Measurements from ENCODE around the gene PTPRM.

Gene PTPRM

GRCh38 chr18:7760967-7761948 lies 194.1 kb downstream of the PTPRM start:
- no peak for TF ChIP-seq EZH2phosphoT487 (conservative IDR thresholded peaks at IDR 0.05; ENCODE audit: low read length)
- TF ChIP-seq, protein P1, sequence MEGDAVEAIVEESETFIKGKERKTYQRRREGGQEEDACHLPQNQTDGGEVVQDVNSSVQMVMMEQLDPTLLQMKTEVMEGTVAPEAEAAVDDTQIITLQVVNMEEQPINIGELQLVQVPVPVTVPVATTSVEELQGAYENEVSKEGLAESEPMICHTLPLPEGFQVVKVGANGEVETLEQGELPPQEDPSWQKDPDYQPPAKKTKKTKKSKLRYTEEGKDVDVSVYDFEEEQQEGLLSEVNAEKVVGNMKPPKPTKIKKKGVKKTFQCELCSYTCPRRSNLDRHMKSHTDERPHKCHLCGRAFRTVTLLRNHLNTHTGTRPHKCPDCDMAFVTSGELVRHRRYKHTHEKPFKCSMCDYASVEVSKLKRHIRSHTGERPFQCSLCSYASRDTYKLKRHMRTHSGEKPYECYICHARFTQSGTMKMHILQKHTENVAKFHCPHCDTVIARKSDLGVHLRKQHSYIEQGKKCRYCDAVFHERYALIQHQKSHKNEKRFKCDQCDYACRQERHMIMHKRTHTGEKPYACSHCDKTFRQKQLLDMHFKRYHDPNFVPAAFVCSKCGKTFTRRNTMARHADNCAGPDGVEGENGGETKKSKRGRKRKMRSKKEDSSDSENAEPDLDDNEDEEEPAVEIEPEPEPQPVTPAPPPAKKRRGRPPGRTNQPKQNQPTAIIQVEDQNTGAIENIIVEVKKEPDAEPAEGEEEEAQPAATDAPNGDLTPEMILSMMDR (IDR thresholded peaks at IDR 0.05; ENCODE audit: insufficient read depth, low read length, poor library complexity, severe bottlenecking): no peak
- Histone ChIP-seq H3K9me2 (replicated peaks; ENCODE audit: insufficient read depth, low read length) (no peaks in the 10 kb centered on the region), H3K4me2 (ENCODE audit: low read depth, low read length, poor library complexity, severe bottlenecking) (no peak overlapping the region), H4K20me1 (ENCODE audit: low read depth, low read length) (no peaks in the 10 kb centered on the region), H2AFZ (ENCODE audit: low read depth, low read length, severe bottlenecking) (no peak overlapping the region), H3K9me3 (ENCODE audit: insufficient read depth, low read length) (no peaks in the 10 kb centered on the region), H3K4me3 (ENCODE audit: insufficient read depth, low read length, poor library complexity, severe bottlenecking) (no peak overlapping the region), H3F3A (ENCODE audit: insufficient read depth) (no peaks in the 10 kb centered on the region), H3K36me3 (ENCODE audit: low read length) (no peaks in the 10 kb centered on the region), H3K9ac (ENCODE audit: low read length) (no peak overlapping the region), H3K27me3 (ENCODE audit: low read length) (no peaks in the 10 kb centered on the region), H3K27ac (ENCODE audit: low read depth, low read length) (no peak overlapping the region), H3K79me2 (ENCODE audit: insufficient read depth, low read length) (no peaks in the 10 kb centered on the region)

- H3K4me2 ChIP-seq (ENCODE audit: low read depth, low read length, poor library complexity, severe bottlenecking): no peak overlapping the region
Observed at GRCh38 chr18:7764405-7764804, 197.3 kb downstream of the PTPRM start.

DNA sequence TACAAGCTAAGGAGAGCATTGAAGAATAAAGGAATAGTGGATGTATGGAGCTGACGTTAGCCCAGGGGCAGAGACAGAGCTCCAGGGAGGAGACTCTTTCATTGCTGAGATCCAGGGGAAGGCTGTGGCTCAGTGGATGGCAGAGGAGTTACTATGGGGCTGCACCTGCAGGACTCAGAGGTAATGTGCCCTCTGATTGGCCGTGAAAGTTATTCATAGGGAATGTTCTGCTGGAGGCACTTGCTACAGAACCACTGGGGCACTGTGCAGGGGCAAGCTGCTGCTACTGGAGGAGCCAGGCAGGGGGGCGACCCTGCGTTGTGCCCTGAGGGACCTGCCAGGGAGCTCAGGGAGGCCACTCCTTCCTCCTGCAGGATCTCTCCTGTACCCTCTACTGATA lies 199.2 kb downstream of the PTPRM start:
- Histone ChIP-seq H2AFZ (ENCODE audit: low read depth, low read length, severe bottlenecking) (no peak overlapping the region), H4K20me1 (ENCODE audit: low read depth, low read length) (no peaks in the 10 kb centered on the region), H3K4me3 (ENCODE audit: insufficient read depth, low read length, poor library complexity, severe bottlenecking) (no peak overlapping the region), H3K27ac (ENCODE audit: low read depth, low read length) (no peak overlapping the region), H3F3A (ENCODE audit: insufficient read depth) (no peaks in the 10 kb centered on the region), H3K79me2 (ENCODE audit: insufficient read depth, low read length) (no peaks in the 10 kb centered on the region), H3K9me3 (ENCODE audit: insufficient read depth, low read length) (no peaks in the 10 kb centered on the region), H3K36me3 (ENCODE audit: low read length) (no peaks in the 10 kb centered on the region), H3K9me2 (replicated peaks; ENCODE audit: insufficient read depth, low read length) (no peaks in the 10 kb centered on the region), H3K27me3 (ENCODE audit: low read length) (no peaks in the 10 kb centered on the region), H3K4me2 (ENCODE audit: low read depth, low read length, poor library complexity, severe bottlenecking) (no peak overlapping the region), H3K9ac (ENCODE audit: low read length) (no peak overlapping the region)
- TF ChIP-seq, protein P1 (IDR thresholded peaks at IDR 0.05; ENCODE audit: insufficient read depth, low read length, poor library complexity, severe bottlenecking): no peak
- no peak for TF ChIP-seq EZH2phosphoT487 (conservative IDR thresholded peaks at IDR 0.05; ENCODE audit: low read length)

More at GRCh38 chr18:7764405-7764804, 197.3 kb downstream of the PTPRM start:
- Histone ChIP-seq H3K27ac (ENCODE audit: low read depth, low read length) (no peak overlapping the region), H4K20me1 (ENCODE audit: low read depth, low read length) (no peaks in the 10 kb centered on the region), H2AFZ (ENCODE audit: low read depth, low read length, severe bottlenecking) (no peak overlapping the region), H3K36me3 (ENCODE audit: low read length) (no peaks in the 10 kb centered on the region), H3K4me3 (ENCODE audit: insufficient read depth, low read length, poor library complexity, severe bottlenecking) (no peak overlapping the region), H3K79me2 (ENCODE audit: insufficient read depth, low read length) (no peaks in the 10 kb centered on the region), H3K9ac (ENCODE audit: low read length) (no peak overlapping the region), H3F3A (ENCODE audit: insufficient read depth) (no peaks in the 10 kb centered on the region), H3K9me3 (ENCODE audit: insufficient read depth, low read length) (no peaks in the 10 kb centered on the region), H3K27me3 (ENCODE audit: low read length) (no peaks in the 10 kb centered on the region), H3K9me2 (replicated peaks; ENCODE audit: insufficient read depth, low read length) (no peaks in the 10 kb centered on the region)
- TF ChIP-seq, protein P1 (IDR thresholded peaks at IDR 0.05; ENCODE audit: insufficient read depth, low read length, poor library complexity, severe bottlenecking): no peak
- no peak for TF ChIP-seq EZH2phosphoT487 (conservative IDR thresholded peaks at IDR 0.05; ENCODE audit: low read length)

Data from SU-DHL-6 (cell line).